ENCODE measurements around the gene LEPROT. TPM values are rescaled to one million over a fixed set of nuclear protein-coding genes. Genes with fewer than 3 reads are reported as not detected.
A peak's percentile ranks its signal among the peaks of the same experiment; 100 is the strongest.

The LEPROT gene
- total and polyA plus RNA-seq, 5 donors from 2014 or later: 12.4 to 27.2 (median 19.3) TPM

GRCh38 chr1:65414538-65414937 lies 5.9 kb upstream of the LEPROT start:
- peaks cover 0 to 3% (median 0%) of the 10 kb centered on the region in 7 donors for H3K9me3 Mint-ChIP-seq
- peaks cover 1 to 10% (median 8%) of the 10 kb centered on the region in 4 donors for H3K4me1 Mint-ChIP-seq
- Histone ChIP-seq H3K4me1 (ENCODE audit: control insufficient read depth, insufficient read depth, low read length, poor library complexity, severe bottlenecking) (peaks cover 2% of the 10 kb centered on the region), H3K4me3 (ENCODE audit: low read depth, low read length) (no peak overlapping the region), H3K9me3 (ENCODE audit: control insufficient read depth in 2 of 2, low read length in 2 of 2) (no peaks in the 10 kb centered on the region), H3K27ac (ENCODE audit: insufficient read depth, low read length, poor library complexity, severe bottlenecking) (no peak overlapping the region), H3K36me3 (ENCODE audit: control insufficient read depth, insufficient read depth, low read length) (no peaks in the 10 kb centered on the region), H3K27me3 (ENCODE audit: control insufficient read depth, insufficient read depth, low read length) (peaks cover 9% of the 10 kb centered on the region)
- ATAC-seq (ENCODE audit: low read depth in 2 of 2): no peak
- H3K4me3 Mint-ChIP-seq: no peak overlapping the region
- no peak overlapping the region for H3K27ac Mint-ChIP-seq
- no peak for DNase-seq
- H3K27me3 Mint-ChIP-seq: peaks cover 18% of the 10 kb centered on the region
- no peaks in the 10 kb centered on the region for H3K36me3 Mint-ChIP-seq

GRCh38 chr1:65416767-65417166 lies 3.7 kb upstream of the LEPROT start:
- Mint-ChIP-seq H3K9me3 (peaks cover 0 to 3% (median 0%) of the 10 kb centered on the region in 7 donors), H3K27me3 (peaks cover 7% of the 10 kb centered on the region), H3K36me3 (no peaks in the 10 kb centered on the region), H3K27ac (no peak overlapping the region), H3K4me1 (peaks cover 4 to 18% (median 11%) of the 10 kb centered on the region in 4 donors), H3K4me3 (no peak overlapping the region)
- Histone ChIP-seq H3K36me3 (ENCODE audit: control insufficient read depth, insufficient read depth, low read length) (no peaks in the 10 kb centered on the region), H3K4me1 (ENCODE audit: control insufficient read depth, insufficient read depth, low read length, poor library complexity, severe bottlenecking) (peaks cover 11% of the 10 kb centered on the region), H3K9me3 (ENCODE audit: control insufficient read depth in 2 of 2, low read length in 2 of 2) (no peaks in the 10 kb centered on the region), H3K4me3 (ENCODE audit: low read depth, low read length) (no peak overlapping the region), H3K27ac (ENCODE audit: insufficient read depth, low read length, poor library complexity, severe bottlenecking) (no peak overlapping the region), H3K27me3 (ENCODE audit: control insufficient read depth, insufficient read depth, low read length) (peaks cover 5% of the 10 kb centered on the region)
- DNase-seq: no peak
- no peak for ATAC-seq (ENCODE audit: low read depth in 2 of 2)

- ATAC-seq (ENCODE audit: low read depth in 2 of 2): no peak
- no peak overlapping the region for H3K27ac ChIP-seq (ENCODE audit: insufficient read depth, low read length, poor library complexity, severe bottlenecking)
- DNase-seq: no peak
- H3K4me3 ChIP-seq (ENCODE audit: low read depth, low read length): no peak overlapping the region
- Mint-ChIP-seq H3K36me3 (no peaks in the 10 kb centered on the region), H3K27me3 (no peaks in the 10 kb centered on the region), H3K9me3 (no peaks in the 10 kb centered on the region), H3K27ac (no peak overlapping the region), H3K4me1 (peaks cover 4 to 18% (median 11%) of the 10 kb centered on the region in 4 donors), H3K4me3 (peak overlapping the region in 1 of 4 donors; percentile 27)
- H3K27me3 ChIP-seq (ENCODE audit: control insufficient read depth, insufficient read depth, low read length): peaks cover 3% of the 10 kb centered on the region
- H3K36me3 ChIP-seq (ENCODE audit: control insufficient read depth, insufficient read depth, low read length): no peaks in the 10 kb centered on the region
- H3K4me1 ChIP-seq (ENCODE audit: control insufficient read depth, insufficient read depth, low read length, poor library complexity, severe bottlenecking): peaks cover 20% of the 10 kb centered on the region
- H3K9me3 ChIP-seq (ENCODE audit: control insufficient read depth in 2 of 2, low read length in 2 of 2): no peaks in the 10 kb centered on the region
Measured at GRCh38 chr1:65417729-65418128, 2.7 kb upstream of the LEPROT start.

GRCh38 chr1:65418522-65419185 lies 1.8 kb upstream of the LEPROT start:
- ATAC-seq (ENCODE audit: low read depth in 2 of 2) (no peak), DNase-seq (no peak)
- H3K4me3 ChIP-seq (ENCODE audit: low read depth, low read length): peak overlapping the region; percentile 86
- Mint-ChIP-seq H3K27ac (peak overlapping the region in 2 of 3 donors; percentile 21 to 93), H3K4me3 (no peak overlapping the region), H3K4me1 (peaks cover 5 to 18% (median 12%) of the 10 kb centered on the region in 4 donors), H3K27me3 (no peaks in the 10 kb centered on the region), H3K9me3 (no peaks in the 10 kb centered on the region), H3K36me3 (no peaks in the 10 kb centered on the region)
- no peaks in the 10 kb centered on the region for H3K9me3 ChIP-seq (ENCODE audit: control insufficient read depth in 2 of 2, low read length in 2 of 2)
- H3K27ac ChIP-seq (ENCODE audit: insufficient read depth, low read length, poor library complexity, severe bottlenecking): peak overlapping the region; percentile 80
- H3K36me3 ChIP-seq (ENCODE audit: control insufficient read depth, insufficient read depth, low read length): no peaks in the 10 kb centered on the region
- peaks cover 20% of the 10 kb centered on the region for H3K4me1 ChIP-seq (ENCODE audit: control insufficient read depth, insufficient read depth, low read length, poor library complexity, severe bottlenecking)
- H3K27me3 ChIP-seq (ENCODE audit: control insufficient read depth, insufficient read depth, low read length): peaks cover 3% of the 10 kb centered on the region

GRCh38 chr1:65419681-65420589 lies 533 bp upstream of the LEPROT start:
- no peak overlapping the region for H3K4me3 Mint-ChIP-seq
- DNase-seq: peak; percentile 98
- no peaks in the 10 kb centered on the region for H3K9me3 ChIP-seq (ENCODE audit: control insufficient read depth in 2 of 2, low read length in 2 of 2)
- peak overlapping the region; percentile 80 for H3K27ac ChIP-seq (ENCODE audit: insufficient read depth, low read length, poor library complexity, severe bottlenecking)
- no peaks in the 10 kb centered on the region for H3K36me3 ChIP-seq (ENCODE audit: control insufficient read depth, insufficient read depth, low read length)
- peaks cover 3% of the 10 kb centered on the region for H3K27me3 ChIP-seq (ENCODE audit: control insufficient read depth, insufficient read depth, low read length)
- peak; percentile 91 to 92 for ATAC-seq (ENCODE audit: low read depth in 2 of 2)
- H3K9me3 Mint-ChIP-seq: no peaks in the 10 kb centered on the region
- H3K36me3 Mint-ChIP-seq: no peaks in the 10 kb centered on the region
- peak overlapping the region; percentile 93 to 98 (median 96) for H3K27ac Mint-ChIP-seq
- no peaks in the 10 kb centered on the region for H3K27me3 Mint-ChIP-seq
- peak overlapping the region; percentile 86 for H3K4me3 ChIP-seq (ENCODE audit: low read depth, low read length)
- peaks cover 20% of the 10 kb centered on the region for H3K4me1 ChIP-seq (ENCODE audit: control insufficient read depth, insufficient read depth, low read length, poor library complexity, severe bottlenecking)
- H3K4me1 Mint-ChIP-seq: peaks cover 15 to 24% (median 16%) of the 10 kb centered on the region in 4 donors

- H3K4me1 Mint-ChIP-seq: peaks cover 15 to 27% (median 17%) of the 10 kb centered on the region in 4 donors
- peak in 1 of 3 donors; percentile 23 for DNase-seq
- H3K4me3 ChIP-seq (ENCODE audit: low read depth, low read length): peak overlapping the region; percentile 84
Measured at GRCh38 chr1:65421351-65422025, 1.0 kb downstream of the LEPROT start.

More at GRCh38 chr1:65421351-65422025, 1.0 kb downstream of the LEPROT start:
- Histone ChIP-seq H3K9me3 (ENCODE audit: control insufficient read depth in 2 of 2, low read length in 2 of 2) (no peaks in the 10 kb centered on the region), H3K27me3 (ENCODE audit: control insufficient read depth, insufficient read depth, low read length) (peaks cover under 1% of the 10 kb centered on the region), H3K4me1 (ENCODE audit: control insufficient read depth, insufficient read depth, low read length, poor library complexity, severe bottlenecking) (peaks cover 20% of the 10 kb centered on the region), H3K36me3 (ENCODE audit: control insufficient read depth, insufficient read depth, low read length) (peaks cover 12% of the 10 kb centered on the region), H3K27ac (ENCODE audit: insufficient read depth, low read length, poor library complexity, severe bottlenecking) (no peak overlapping the region)
- Mint-ChIP-seq H3K36me3 (peaks cover 13% of the 10 kb centered on the region), H3K27ac (no peak overlapping the region), H3K27me3 (no peaks in the 10 kb centered on the region), H3K9me3 (no peaks in the 10 kb centered on the region), H3K4me3 (no peak overlapping the region)
- no peak for ATAC-seq (ENCODE audit: low read depth in 2 of 2)

Measured in CD4-positive, CD25-positive, alpha-beta regulatory T cell (primary cell).